Ascending aorta (tissue), 2 donors: ENCODE results near the gene PMAIP1. TPM values are rescaled to one million over a fixed set of nuclear protein-coding genes. Genes with fewer than 3 reads are reported as not detected.

Experiments used
- DNase-seq, 2 donors: peaks; one replicate each; pipeline ENCODE4 v3.0.0-alpha.2; 2019; ENCODE audit warnings: low spot score in 2 of 2
- H3K27ac ChIP-seq, 2 donors: fragments of 200-600 bp; sonication (generic); one replicate each; pipeline ENCODE4 v1.5.1; 2016 to 2017; ENCODE audit warnings: mild to moderate bottlenecking in 1 of 2
- H3K27me3 ChIP-seq: fragments of 200-600 bp; sonication (generic); one replicate; pipeline ENCODE4 v1.5.1; 2017
- H3K36me3 ChIP-seq, 2 donors: fragments of 200-600 bp; sonication (generic); one replicate each; pipeline ENCODE4 v1.5.1; 2016
- H3K4me1 ChIP-seq, 2 donors: fragments of 200-600 bp; sonication (generic); one replicate each; pipeline ENCODE4 v1.5.1; 2016 to 2017; ENCODE audit warnings: mild to moderate bottlenecking in 1 of 2
- H3K4me3 ChIP-seq, 2 donors: fragments of 200-600 bp; sonication (generic); one replicate each; pipeline ENCODE4 v1.5.1; 2016 to 2017; ENCODE audit warnings: mild to moderate bottlenecking in 1 of 2
- H3K9me3 ChIP-seq, 2 donors: fragments of 200-600 bp; sonication (generic); one replicate each; pipeline ENCODE4 v1.5.1; 2016
- intact Hi-C: fragments of 100-400 bp; cut with DNase I; formaldehyde crosslinking; loops from one replicate; pipeline ENCODE4 v1.15.1; 2023
- total RNA-seq: library from RNA; depleted of rRNA; stranded (reverse); fragments of >200 nt; gene quantifications from one replicate; pipeline ENCODE4 v1.1.0, GENCODE V29; 2016
- TF ChIP-seq, protein P1 (sequence below), 3 experiments: fragments of 200-600 bp in 2 of 3; fragments of 450-650 bp in 1 of 3; sonication (generic) in 2 of 3; IDR thresholded peaks; one replicate each; pipeline ENCODE4 v1.5.1; 2016 to 2019; ENCODE audit warnings: antibody characterized with exemption in 3 of 3, mild to moderate bottlenecking in 1 of 3, moderate library complexity in 1 of 3

The PMAIP1 gene
- total RNA-seq, 1 donor from 2014 or later, result not detected

GRCh38 chr18:59912007-59912550 is 12.3 kb downstream of the PMAIP1 start:
- TF ChIP-seq, protein P1, sequence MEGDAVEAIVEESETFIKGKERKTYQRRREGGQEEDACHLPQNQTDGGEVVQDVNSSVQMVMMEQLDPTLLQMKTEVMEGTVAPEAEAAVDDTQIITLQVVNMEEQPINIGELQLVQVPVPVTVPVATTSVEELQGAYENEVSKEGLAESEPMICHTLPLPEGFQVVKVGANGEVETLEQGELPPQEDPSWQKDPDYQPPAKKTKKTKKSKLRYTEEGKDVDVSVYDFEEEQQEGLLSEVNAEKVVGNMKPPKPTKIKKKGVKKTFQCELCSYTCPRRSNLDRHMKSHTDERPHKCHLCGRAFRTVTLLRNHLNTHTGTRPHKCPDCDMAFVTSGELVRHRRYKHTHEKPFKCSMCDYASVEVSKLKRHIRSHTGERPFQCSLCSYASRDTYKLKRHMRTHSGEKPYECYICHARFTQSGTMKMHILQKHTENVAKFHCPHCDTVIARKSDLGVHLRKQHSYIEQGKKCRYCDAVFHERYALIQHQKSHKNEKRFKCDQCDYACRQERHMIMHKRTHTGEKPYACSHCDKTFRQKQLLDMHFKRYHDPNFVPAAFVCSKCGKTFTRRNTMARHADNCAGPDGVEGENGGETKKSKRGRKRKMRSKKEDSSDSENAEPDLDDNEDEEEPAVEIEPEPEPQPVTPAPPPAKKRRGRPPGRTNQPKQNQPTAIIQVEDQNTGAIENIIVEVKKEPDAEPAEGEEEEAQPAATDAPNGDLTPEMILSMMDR (IDR thresholded peaks at IDR 0.05), result no peak

DNA sequence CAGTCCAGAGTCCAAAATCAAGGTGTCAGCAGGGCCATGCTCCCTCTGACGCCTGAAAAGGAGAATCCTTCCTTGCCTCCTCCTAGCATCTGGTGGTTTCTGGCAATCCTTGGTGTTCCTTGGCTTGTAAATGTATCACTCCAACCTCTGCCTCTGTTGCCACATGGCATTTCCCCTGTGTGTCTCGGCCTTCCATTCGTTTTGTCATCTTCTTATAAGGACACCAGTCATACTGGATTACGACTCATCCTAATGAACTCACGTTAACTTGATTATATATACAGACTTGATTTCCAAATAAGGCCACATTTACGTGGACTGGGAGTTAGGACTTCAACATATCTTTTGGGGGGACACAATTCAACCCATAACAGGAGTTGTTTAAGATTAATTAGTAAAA is 15.8 kb downstream of the PMAIP1 start:
- no peaks in the 10 kb centered on the region for H3K27me3 ChIP-seq
- H3K4me3 ChIP-seq, result no peak overlapping the region
- intact Hi-C loops, result no loop called here
- H3K36me3 ChIP-seq, result no peaks in the 10 kb centered on the region
- no peak overlapping the region for H3K27ac ChIP-seq
- no peaks in the 10 kb centered on the region for H3K9me3 ChIP-seq
- DNase-seq, result no peak
- H3K4me1 ChIP-seq, result no peaks in the 10 kb centered on the region
- TF ChIP-seq, protein P1 (IDR thresholded peaks at IDR 0.05), result no peak

More at GRCh38 chr18:59912007-59912550, 12.3 kb downstream of the PMAIP1 start:
- no peaks in the 10 kb centered on the region for H3K36me3 ChIP-seq
- no peak for DNase-seq
- H3K9me3 ChIP-seq, result no peaks in the 10 kb centered on the region
- no peak overlapping the region for H3K4me3 ChIP-seq
- no peaks in the 10 kb centered on the region for H3K4me1 ChIP-seq
- no peaks in the 10 kb centered on the region for H3K27me3 ChIP-seq
- intact Hi-C loops, result no loop called here
- H3K27ac ChIP-seq, result no peak overlapping the region

DNA sequence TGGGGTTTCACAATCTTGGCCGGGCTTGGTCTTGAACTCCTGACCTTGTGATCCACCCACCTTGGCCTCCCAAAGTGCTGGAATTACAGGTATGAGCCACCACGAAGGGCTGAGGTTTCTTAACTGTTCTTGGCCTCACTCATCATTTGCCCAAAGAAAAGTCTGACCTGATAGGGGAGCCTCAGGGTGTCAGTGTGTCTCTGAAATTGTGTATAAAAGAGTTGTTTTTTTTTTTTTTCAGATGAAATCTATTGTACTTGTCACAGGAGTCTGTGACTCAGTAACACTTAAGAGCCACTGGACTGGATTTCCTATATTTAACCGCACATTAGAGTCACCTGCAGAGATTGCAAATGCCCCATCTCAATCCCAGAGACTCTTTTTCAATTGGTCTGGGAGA is 16.9 kb downstream of the PMAIP1 start:
- Histone ChIP-seq H3K4me1 (no peaks in the 10 kb centered on the region), H3K9me3 (no peaks in the 10 kb centered on the region), H3K27ac (no peak overlapping the region), H3K36me3 (no peaks in the 10 kb centered on the region), H3K27me3 (no peaks in the 10 kb centered on the region), H3K4me3 (no peak overlapping the region)
- intact Hi-C loops, result no loop called here
- no peak for DNase-seq
- TF ChIP-seq, protein P1 (IDR thresholded peaks at IDR 0.05), result no peak

DNA sequence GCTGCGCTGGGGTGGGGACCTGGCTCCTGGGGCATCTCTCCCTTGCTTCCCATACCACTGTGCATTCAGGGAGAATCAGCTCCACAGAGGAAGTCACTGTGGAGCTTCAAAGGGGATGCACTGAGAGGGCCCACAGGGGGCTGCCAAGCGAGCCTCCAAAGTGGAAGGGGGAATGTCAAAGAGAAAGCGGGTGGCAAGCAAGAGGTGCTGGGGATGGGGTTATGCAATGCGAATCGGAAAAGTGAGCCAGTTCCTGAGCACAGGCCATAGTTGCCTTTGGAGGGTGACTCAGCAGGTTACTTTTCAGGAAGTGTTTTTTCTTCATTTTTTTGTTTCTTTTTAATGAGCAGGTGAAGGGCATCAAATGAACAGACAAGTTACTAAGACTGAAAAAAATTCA is 17.6 kb downstream of the PMAIP1 start:
- H3K4me1 ChIP-seq, result no peaks in the 10 kb centered on the region
- no peak for DNase-seq
- H3K27ac ChIP-seq, result no peak overlapping the region
- no peaks in the 10 kb centered on the region for H3K9me3 ChIP-seq
- intact Hi-C loops, result no loop called here
- TF ChIP-seq, protein P1 (IDR thresholded peaks at IDR 0.05), result no peak
- no peaks in the 10 kb centered on the region for H3K27me3 ChIP-seq
- no peak overlapping the region for H3K4me3 ChIP-seq
- no peaks in the 10 kb centered on the region for H3K36me3 ChIP-seq

DNA sequence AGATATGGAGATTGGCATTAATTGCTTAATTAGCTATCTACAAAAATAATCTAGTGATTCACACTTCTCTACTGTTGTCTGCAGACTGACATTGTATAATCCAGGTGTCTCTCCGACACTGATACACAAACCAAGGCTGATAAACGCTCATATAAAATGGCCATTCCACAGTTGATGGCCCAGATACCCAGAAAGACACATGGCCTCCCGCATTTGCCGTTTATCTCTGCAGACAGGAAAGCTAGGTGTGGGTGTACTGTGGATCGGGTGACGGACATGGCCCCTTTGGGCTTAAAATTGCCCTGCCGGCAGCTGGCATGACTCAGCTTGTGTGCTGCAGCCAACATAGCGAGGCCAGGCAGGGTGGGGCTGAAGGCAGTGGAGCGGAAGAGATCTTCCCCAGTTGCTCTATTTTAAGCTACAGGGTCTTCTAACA is 18.5 kb downstream of the PMAIP1 start:
- no peaks in the 10 kb centered on the region for H3K4me1 ChIP-seq
- no peak overlapping the region for H3K4me3 ChIP-seq
- H3K36me3 ChIP-seq, result no peaks in the 10 kb centered on the region
- no peak for DNase-seq
- TF ChIP-seq, protein P1 (IDR thresholded peaks at IDR 0.05), result no peak
- H3K27me3 ChIP-seq, result no peaks in the 10 kb centered on the region
- no peaks in the 10 kb centered on the region for H3K9me3 ChIP-seq
- no peak overlapping the region for H3K27ac ChIP-seq
- intact Hi-C loops, result no loop called here

DNA sequence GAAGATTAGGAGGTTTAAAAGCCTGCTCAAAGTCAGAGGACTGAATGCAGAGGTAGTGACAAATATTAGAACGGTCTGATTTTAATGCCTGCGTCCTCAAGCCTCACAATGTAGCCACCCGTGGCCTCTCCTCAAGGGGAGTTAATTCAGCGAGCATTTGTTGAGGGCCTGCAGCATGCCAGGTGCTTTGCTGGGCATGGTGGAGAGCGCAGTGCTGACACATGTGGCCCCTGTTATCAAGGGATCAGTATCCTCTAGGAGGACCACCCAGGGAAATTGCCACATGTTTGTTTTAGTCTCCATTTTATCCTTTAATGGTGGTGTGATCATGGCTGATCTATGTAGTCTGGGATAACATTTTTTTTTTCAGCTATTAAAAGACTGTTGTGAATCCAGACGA is 19.2 kb downstream of the PMAIP1 start:
- DNase-seq, result no peak
- TF ChIP-seq, protein P1 (IDR thresholded peaks at IDR 0.05), result no peak
- no peaks in the 10 kb centered on the region for H3K27me3 ChIP-seq
- H3K9me3 ChIP-seq, result no peaks in the 10 kb centered on the region
- H3K36me3 ChIP-seq, result no peaks in the 10 kb centered on the region
- intact Hi-C loops, result no loop called here
- no peaks in the 10 kb centered on the region for H3K4me1 ChIP-seq
- no peak overlapping the region for H3K27ac ChIP-seq
- no peak overlapping the region for H3K4me3 ChIP-seq
